ENCODE results near the gene SCFD1.
"Not testable (repeated sequence)": the region's sequence is repeated elsewhere in the genome, so short reads cannot be mapped to it uniquely, and the experiment has no call there.

Gene SCFD1

GRCh38 chr14:30621940-30622830 lies at the start of gene SCFD1:
Gene SCFD1 (plus strand): TSS chr14:30622319. CDS start chr14:30622339, 20 bp downstream.
- DNase-seq (ENCODE audit: low read depth) = peak; percentile 91

- no peak for DNase-seq (ENCODE audit: low read depth)
Measured at GRCh38 chr14:30572771-30573170, 49.3 kb upstream of the SCFD1 start.

GRCh38 chr14:30573226-30573814 lies 48.8 kb upstream of the SCFD1 start:
- no peak for DNase-seq (ENCODE audit: low read depth)

- DNase-seq (ENCODE audit: low read depth) = no peak
Measured at GRCh38 chr14:30573966-30574365, 48.2 kb upstream of the SCFD1 start.

GRCh38 chr14:30574777-30575176 lies 47.3 kb upstream of the SCFD1 start:
- not testable (repeated sequence) for DNase-seq (ENCODE audit: low read depth)

- DNase-seq (ENCODE audit: low read depth) = not testable (repeated sequence)
Measured at GRCh38 chr14:30576333-30576732, 45.8 kb upstream of the SCFD1 start.

GRCh38 chr14:30580616-30581282 lies 41.4 kb upstream of the SCFD1 start:
- no peak for DNase-seq (ENCODE audit: low read depth)

- no peak for DNase-seq (ENCODE audit: low read depth)
Measured at GRCh38 chr14:30581283-30581625, 40.9 kb upstream of the SCFD1 start.

GRCh38 chr14:30582376-30582775 lies 39.7 kb upstream of the SCFD1 start:
- DNase-seq (ENCODE audit: low read depth) = no peak

GRCh38 chr14:30584058-30584630 lies 38.0 kb upstream of the SCFD1 start:
- no peak for DNase-seq (ENCODE audit: low read depth)

GRCh38 chr14:30585204-30585603 lies 36.9 kb upstream of the SCFD1 start:
- no peak for DNase-seq (ENCODE audit: low read depth)

GRCh38 chr14:30587141-30587540 lies 35.0 kb upstream of the SCFD1 start:
- no peak for DNase-seq (ENCODE audit: low read depth)

- no peak for DNase-seq (ENCODE audit: low read depth)
Measured at GRCh38 chr14:30588873-30589272, 33.2 kb upstream of the SCFD1 start.

- no peak for DNase-seq (ENCODE audit: low read depth)
Measured at GRCh38 chr14:30596935-30597334, 25.2 kb upstream of the SCFD1 start.

GRCh38 chr14:30597504-30597903 lies 24.6 kb upstream of the SCFD1 start:
- DNase-seq (ENCODE audit: low read depth) = no peak

GRCh38 chr14:30600922-30601918 lies 20.9 kb upstream of the SCFD1 start:
- no peak for DNase-seq (ENCODE audit: low read depth)

- no peak for DNase-seq (ENCODE audit: low read depth)
Measured at GRCh38 chr14:30603402-30603801, 18.7 kb upstream of the SCFD1 start.

- DNase-seq (ENCODE audit: low read depth) = not testable (repeated sequence)
Measured at GRCh38 chr14:30604696-30605095, 17.4 kb upstream of the SCFD1 start.

GRCh38 chr14:30607156-30607780 lies 14.9 kb upstream of the SCFD1 start:
- no peak for DNase-seq (ENCODE audit: low read depth)

GRCh38 chr14:30608533-30609006 lies 13.5 kb upstream of the SCFD1 start:
- DNase-seq (ENCODE audit: low read depth) = no peak

All from activated T-helper 9 cell treated with anti-CD3 and anti-CD28 coated beads, Interleukin-2, amount 50 U/mL, for 16 hours (primary cell).